ENCODE measurements around the gene ADGRL4. TPM values are rescaled to one million over a fixed set of nuclear protein-coding genes. Genes with fewer than 3 reads are reported as not detected.

The ADGRL4 gene
- total RNA-seq (10 to 100 TPM; 31.9 to 60.4 TPM), polyA plus RNA-seq (1 to 10 TPM in 1 of 2 donors, under 1 TPM in 1; 0.25 to 1.4 TPM)
- long read RNA-seq, donor 1, transcript ADGRL4-201 (15 exons, 3,527 nt): major isoform, 51 of 75 reads
- long read RNA-seq, donor 1, partial matches to known transcripts: 13 of 75 reads
- long read RNA-seq, donor 1, other reads (novel, unspliced or antisense): 11 of 75 reads
- long read RNA-seq, donor 2, transcript ADGRL4-201 (15 exons, 3,527 nt): major isoform, 51 of 82 reads
- long read RNA-seq, donor 2, partial matches to known transcripts: 6 of 82 reads
- long read RNA-seq, donor 2, other reads (novel, unspliced or antisense): 25 of 82 reads

GRCh38 chr1:79006564-79006963 is at the start of gene ADGRL4:
Gene ADGRL4 (minus strand): TSS chr1:79006730. CDS start chr1:79006654, 76 bp downstream.
- Histone ChIP-seq H3K9me3 (ENCODE audit: control insufficient read depth, low read length) (no peaks in the 10 kb centered on the region), H3K36me3 (ENCODE audit: control insufficient read depth in 1 of 2, insufficient read depth in 2 of 2, low read length in 1 of 2) (no peaks in the 10 kb centered on the region), H3K4me1 (ENCODE audit: control insufficient read depth in 1 of 2, insufficient read depth in 2 of 2, low read length in 2 of 2) (no peaks in the 10 kb centered on the region), H3K4me3 (ENCODE audit: low read length in 2 of 2) (no peak within 1 kb of the TSS), H3K27me3 (ENCODE audit: control insufficient read depth in 1 of 2, insufficient read depth in 2 of 2, low read length in 1 of 2) (no peaks in the 10 kb centered on the region), H3K27ac (ENCODE audit: low read depth in 1 of 2, low read length in 2 of 2) (no peak within 1 kb of the TSS)
- WGBS, 2 donors: 8 to 9% methylated on average over 30 to 35 of the region's 35 CpGs
- intact Hi-C loops (cut with DNase I): no loop called here
- ATAC-seq (ENCODE audit: low FRiP score) (peak; percentile 75), DNase-seq (peak; percentile 46 to 77)

- H3K9me3 ChIP-seq (ENCODE audit: control insufficient read depth, low read length): no peaks in the 10 kb centered on the region
- H3K4me3 ChIP-seq (ENCODE audit: low read length in 2 of 2): no peak overlapping the region
- H3K27ac ChIP-seq (ENCODE audit: low read depth in 1 of 2, low read length in 2 of 2): no peak overlapping the region
- DNase-seq (no peak), ATAC-seq (ENCODE audit: low FRiP score) (no peak)
- no peaks in the 10 kb centered on the region for H3K36me3 ChIP-seq (ENCODE audit: control insufficient read depth in 1 of 2, insufficient read depth in 2 of 2, low read length in 1 of 2)
- intact Hi-C loops (cut with DNase I): no loop called here
- H3K4me1 ChIP-seq (ENCODE audit: control insufficient read depth in 1 of 2, insufficient read depth in 2 of 2, low read length in 2 of 2): no peaks in the 10 kb centered on the region
- WGBS, 2 donors: 93 to 96% methylated on average over 15 of the region's 15 CpGs
- H3K27me3 ChIP-seq (ENCODE audit: control insufficient read depth in 1 of 2, insufficient read depth in 2 of 2, low read length in 1 of 2): no peaks in the 10 kb centered on the region
Measured at GRCh38 chr1:79055856-79056255, 49.3 kb upstream of the ADGRL4 start.

GRCh38 chr1:79052829-79053449 is 46.4 kb upstream of the ADGRL4 start:
- no peak overlapping the region for H3K4me3 ChIP-seq (ENCODE audit: low read length in 2 of 2)
- no peaks in the 10 kb centered on the region for H3K36me3 ChIP-seq (ENCODE audit: control insufficient read depth in 1 of 2, insufficient read depth in 2 of 2, low read length in 1 of 2)
- H3K4me1 ChIP-seq (ENCODE audit: control insufficient read depth in 1 of 2, insufficient read depth in 2 of 2, low read length in 2 of 2): no peaks in the 10 kb centered on the region
- intact Hi-C loops (cut with DNase I): no loop called here
- no peak for DNase-seq
- 75 to 86% methylated on average over 4 of the region's 4 CpGs for WGBS, 2 donors
- ATAC-seq (ENCODE audit: low FRiP score): no peak
- H3K27ac ChIP-seq (ENCODE audit: low read depth in 1 of 2, low read length in 2 of 2): no peak overlapping the region
- H3K9me3 ChIP-seq (ENCODE audit: control insufficient read depth, low read length): no peaks in the 10 kb centered on the region
- H3K27me3 ChIP-seq (ENCODE audit: control insufficient read depth in 1 of 2, insufficient read depth in 2 of 2, low read length in 1 of 2): no peaks in the 10 kb centered on the region

GRCh38 chr1:79044974-79045650 is 38.6 kb upstream of the ADGRL4 start:
- H3K4me3 ChIP-seq (ENCODE audit: low read length in 2 of 2): no peak overlapping the region
- no peaks in the 10 kb centered on the region for H3K9me3 ChIP-seq (ENCODE audit: control insufficient read depth, low read length)
- peak; percentile 41 for ATAC-seq (ENCODE audit: low FRiP score)
- H3K4me1 ChIP-seq (ENCODE audit: control insufficient read depth in 1 of 2, insufficient read depth in 2 of 2, low read length in 2 of 2): no peaks in the 10 kb centered on the region
- no peaks in the 10 kb centered on the region for H3K27me3 ChIP-seq (ENCODE audit: control insufficient read depth in 1 of 2, insufficient read depth in 2 of 2, low read length in 1 of 2)
- H3K27ac ChIP-seq (ENCODE audit: low read depth in 1 of 2, low read length in 2 of 2): no peak overlapping the region
- no peaks in the 10 kb centered on the region for H3K36me3 ChIP-seq (ENCODE audit: control insufficient read depth in 1 of 2, insufficient read depth in 2 of 2, low read length in 1 of 2)
- 55 to 61% methylated on average over 18 of the region's 18 CpGs for WGBS, 2 donors
- peak; percentile 46 to 73 for DNase-seq
- intact Hi-C loops (cut with DNase I): no loop called here

- H3K4me3 ChIP-seq (ENCODE audit: low read length in 2 of 2): no peak overlapping the region
- 50 to 51% methylated on average over 4 of the region's 4 CpGs for WGBS, 2 donors
- no peaks in the 10 kb centered on the region for H3K9me3 ChIP-seq (ENCODE audit: control insufficient read depth, low read length)
- H3K27me3 ChIP-seq (ENCODE audit: control insufficient read depth in 1 of 2, insufficient read depth in 2 of 2, low read length in 1 of 2): no peaks in the 10 kb centered on the region
- DNase-seq: no peak
- H3K4me1 ChIP-seq (ENCODE audit: control insufficient read depth in 1 of 2, insufficient read depth in 2 of 2, low read length in 2 of 2): no peaks in the 10 kb centered on the region
- H3K27ac ChIP-seq (ENCODE audit: low read depth in 1 of 2, low read length in 2 of 2): no peak overlapping the region
- H3K36me3 ChIP-seq (ENCODE audit: control insufficient read depth in 1 of 2, insufficient read depth in 2 of 2, low read length in 1 of 2): no peaks in the 10 kb centered on the region
- no peak for ATAC-seq (ENCODE audit: low FRiP score)
- intact Hi-C loops (cut with DNase I): no loop called here
Measured at GRCh38 chr1:79043506-79043905, 37.0 kb upstream of the ADGRL4 start.

GRCh38 chr1:79042539-79042938 is 36.0 kb upstream of the ADGRL4 start:
- 34 to 51% methylated on average over 2 of the region's 2 CpGs for WGBS, 2 donors
- DNase-seq (no peak), ATAC-seq (ENCODE audit: low FRiP score) (no peak)
- Histone ChIP-seq H3K9me3 (ENCODE audit: control insufficient read depth, low read length) (no peaks in the 10 kb centered on the region), H3K27me3 (ENCODE audit: control insufficient read depth in 1 of 2, insufficient read depth in 2 of 2, low read length in 1 of 2) (no peaks in the 10 kb centered on the region), H3K4me3 (ENCODE audit: low read length in 2 of 2) (no peak overlapping the region), H3K36me3 (ENCODE audit: control insufficient read depth in 1 of 2, insufficient read depth in 2 of 2, low read length in 1 of 2) (no peaks in the 10 kb centered on the region), H3K4me1 (ENCODE audit: control insufficient read depth in 1 of 2, insufficient read depth in 2 of 2, low read length in 2 of 2) (no peaks in the 10 kb centered on the region), H3K27ac (ENCODE audit: low read depth in 1 of 2, low read length in 2 of 2) (no peak overlapping the region)
- intact Hi-C loops (cut with DNase I): no loop called here

- H3K27me3 ChIP-seq (ENCODE audit: control insufficient read depth in 1 of 2, insufficient read depth in 2 of 2, low read length in 1 of 2): no peaks in the 10 kb centered on the region
- ATAC-seq (ENCODE audit: low FRiP score) (no peak), DNase-seq (no peak)
- H3K4me3 ChIP-seq (ENCODE audit: low read length in 2 of 2): no peak overlapping the region
- no peaks in the 10 kb centered on the region for H3K36me3 ChIP-seq (ENCODE audit: control insufficient read depth in 1 of 2, insufficient read depth in 2 of 2, low read length in 1 of 2)
- WGBS, 2 donors: 45 to 70% methylated on average over 2 of the region's 2 CpGs
- H3K9me3 ChIP-seq (ENCODE audit: control insufficient read depth, low read length): no peaks in the 10 kb centered on the region
- no peaks in the 10 kb centered on the region for H3K4me1 ChIP-seq (ENCODE audit: control insufficient read depth in 1 of 2, insufficient read depth in 2 of 2, low read length in 2 of 2)
- no peak overlapping the region for H3K27ac ChIP-seq (ENCODE audit: low read depth in 1 of 2, low read length in 2 of 2)
- intact Hi-C loops (cut with DNase I): no loop called here
Measured at GRCh38 chr1:79042117-79042516, 35.6 kb upstream of the ADGRL4 start.

GRCh38 chr1:79041666-79042065 is 35.1 kb upstream of the ADGRL4 start:
- Histone ChIP-seq H3K4me1 (ENCODE audit: control insufficient read depth in 1 of 2, insufficient read depth in 2 of 2, low read length in 2 of 2) (no peaks in the 10 kb centered on the region), H3K36me3 (ENCODE audit: control insufficient read depth in 1 of 2, insufficient read depth in 2 of 2, low read length in 1 of 2) (no peaks in the 10 kb centered on the region), H3K27ac (ENCODE audit: low read depth in 1 of 2, low read length in 2 of 2) (no peak overlapping the region), H3K4me3 (ENCODE audit: low read length in 2 of 2) (no peak overlapping the region), H3K27me3 (ENCODE audit: control insufficient read depth in 1 of 2, insufficient read depth in 2 of 2, low read length in 1 of 2) (peaks cover 0 to 4% of the 10 kb centered on the region in 2 donors), H3K9me3 (ENCODE audit: control insufficient read depth, low read length) (peaks cover 3% of the 10 kb centered on the region)
- no peak for ATAC-seq (ENCODE audit: low FRiP score)
- intact Hi-C loops (cut with DNase I): no loop called here
- WGBS, 2 donors: 92 to 95% methylated on average over 3 of the region's 3 CpGs
- no peak for DNase-seq

Measured in aorta (tissue), 5 donors.